G401.6 (cell line): Measurements from ENCODE around the gene CABCOCO1.

Experiments used
- FAIRE-seq: peaks from 2 replicates; lab custom pipeline; 2012; peaks lifted over from hg19 to GRCh38; lab: Jason Lieb, UNC

CABCOCO1 gene, protein sequence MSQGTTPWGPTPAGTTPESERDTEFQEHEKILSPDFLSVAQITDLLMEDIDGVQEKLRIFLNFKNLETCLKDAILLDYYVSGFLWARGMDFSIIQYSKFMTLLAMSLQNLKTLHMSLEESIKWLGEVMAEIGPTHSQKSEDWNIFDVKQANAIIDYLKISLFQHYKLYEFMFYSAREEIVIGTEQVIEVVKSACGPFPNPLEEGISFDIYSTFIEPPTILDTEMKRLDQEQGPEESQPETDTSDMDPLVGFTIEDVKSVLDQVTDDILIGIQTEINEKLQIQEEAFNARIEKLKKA

DNA sequence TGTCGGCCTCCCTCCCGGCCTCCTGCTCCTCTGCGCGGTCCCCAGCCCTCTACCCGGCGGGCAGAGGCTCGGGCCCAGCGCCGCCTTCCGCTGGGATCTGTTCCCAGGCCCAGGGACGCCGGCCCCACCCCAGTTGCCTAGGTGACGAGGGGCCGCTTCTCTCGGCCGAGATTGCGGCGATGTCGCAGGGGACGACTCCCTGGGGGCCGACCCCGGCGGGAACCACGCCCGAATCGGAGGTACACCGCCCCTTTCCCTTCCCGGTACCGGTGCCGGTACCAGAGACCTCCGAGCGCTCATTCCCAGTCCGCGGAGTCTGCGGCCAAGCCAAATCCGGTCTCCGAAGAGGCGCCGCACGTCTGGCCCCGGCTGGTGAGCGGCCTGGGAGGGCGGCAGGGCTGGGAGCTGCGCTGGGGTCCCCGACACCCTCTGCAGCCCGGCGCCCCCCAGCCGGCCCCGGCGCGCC is at the start of gene CABCOCO1:
CABCOCO1 (plus strand) TSS at position 136 of the 466 bp plus-strand sequence; CDS start at position 180, 44 bp downstream.
- no peak for FAIRE-seq

GRCh38 chr10:61613665-61614064 is 49.1 kb upstream of the CABCOCO1 start:
- no peak for FAIRE-seq

GRCh38 chr10:61616611-61617010 is 46.1 kb upstream of the CABCOCO1 start:
- no peak for FAIRE-seq

- no peak for FAIRE-seq
These were observed 45.5 kb upstream of the CABCOCO1 start for GRCh38 chr10:61617180-61617579.

DNA sequence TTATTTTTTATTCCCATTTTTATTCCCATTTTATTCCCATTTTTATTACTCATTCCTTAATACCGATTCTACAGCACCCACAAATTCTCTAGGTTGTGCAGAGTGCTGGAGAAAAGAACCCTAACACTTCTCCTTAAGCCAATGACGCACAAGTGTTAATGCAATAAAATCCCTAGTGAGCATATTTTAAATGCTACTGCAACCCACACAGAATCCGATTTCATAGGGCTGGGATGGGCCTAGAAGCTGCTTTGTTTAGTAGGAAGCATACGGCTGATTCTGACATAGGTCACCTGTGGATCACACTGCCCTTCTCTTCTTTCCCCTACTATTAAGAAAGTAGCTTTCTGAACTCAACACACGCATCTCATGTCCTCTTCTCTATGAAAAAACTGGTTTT is 45.1 kb upstream of the CABCOCO1 start:
- no peak for FAIRE-seq

- FAIRE-seq = no peak
These were observed 44.3 kb upstream of the CABCOCO1 start for GRCh38 chr10:61618388-61618961.

- FAIRE-seq = no peak
These were observed 42.2 kb upstream of the CABCOCO1 start for GRCh38 chr10:61620506-61620905.

DNA sequence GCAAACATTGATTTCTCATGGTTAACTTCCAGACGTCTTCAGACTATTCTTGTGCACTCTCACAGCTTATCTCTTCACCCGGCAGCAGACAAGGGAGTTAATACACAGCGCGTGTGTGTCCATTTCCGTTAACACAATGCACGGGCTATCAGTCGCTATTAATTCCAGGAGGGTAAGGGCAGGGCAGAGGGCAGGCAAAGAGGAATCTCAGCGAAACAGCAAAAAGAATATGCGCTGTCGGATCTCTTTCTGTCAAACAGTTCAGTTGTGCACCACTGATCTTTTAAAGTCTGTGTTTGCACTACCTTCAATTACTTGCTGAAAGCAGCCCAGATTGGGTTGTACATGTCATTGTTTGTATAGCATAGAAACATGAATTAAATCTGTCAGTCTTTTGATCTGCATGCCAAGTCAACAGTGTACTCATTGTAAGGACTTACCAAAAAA is 41.1 kb upstream of the CABCOCO1 start:
- FAIRE-seq = no peak

- no peak for FAIRE-seq
These were observed 39.6 kb upstream of the CABCOCO1 start for GRCh38 chr10:61623161-61623560.

DNA sequence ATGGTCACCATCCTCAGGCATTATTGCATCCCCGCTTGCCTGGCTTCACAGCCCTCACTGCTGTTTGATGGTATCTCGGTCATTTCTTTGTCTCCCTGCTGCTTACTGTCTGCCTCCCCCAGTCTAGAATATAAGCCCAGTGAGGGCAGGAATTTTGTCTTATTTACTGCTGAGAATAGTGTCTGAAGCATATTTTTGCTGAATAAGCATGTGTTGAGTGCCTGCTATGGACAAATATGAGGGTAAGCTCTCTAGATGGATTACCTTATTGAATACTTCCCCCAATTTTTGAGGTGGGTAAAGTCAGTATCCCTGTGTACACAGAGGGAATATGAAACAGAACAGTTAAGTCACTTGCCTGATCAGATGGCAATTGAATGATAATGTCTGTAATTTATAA is 36.5 kb upstream of the CABCOCO1 start:
- no peak for FAIRE-seq

GRCh38 chr10:61627266-61627665 is 35.5 kb upstream of the CABCOCO1 start:
- FAIRE-seq = no peak

- FAIRE-seq = no peak
These were observed 34.4 kb upstream of the CABCOCO1 start for GRCh38 chr10:61628151-61628874.

- FAIRE-seq = no peak
These were observed 33.7 kb upstream of the CABCOCO1 start for GRCh38 chr10:61628875-61629513.

DNA sequence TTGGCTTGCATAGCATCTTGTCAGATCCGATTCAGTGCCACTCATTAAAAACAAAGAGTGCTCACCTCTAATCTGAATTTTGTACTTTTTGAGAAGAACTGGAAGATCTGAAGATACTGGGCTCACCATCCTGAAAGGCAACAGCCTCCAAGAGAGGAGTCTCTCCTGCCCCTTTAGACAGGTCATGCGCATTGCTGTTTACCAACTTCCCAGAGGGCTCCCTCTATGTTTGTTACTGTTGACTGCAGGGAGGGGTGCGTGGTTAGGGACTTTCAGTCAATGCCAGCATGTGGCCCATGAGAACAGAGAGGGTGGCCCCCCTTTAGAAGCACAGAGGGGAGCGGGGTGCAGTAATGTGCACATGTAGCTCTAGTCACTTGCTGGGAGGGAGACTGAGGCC is 33.2 kb upstream of the CABCOCO1 start:
- FAIRE-seq = no peak

DNA sequence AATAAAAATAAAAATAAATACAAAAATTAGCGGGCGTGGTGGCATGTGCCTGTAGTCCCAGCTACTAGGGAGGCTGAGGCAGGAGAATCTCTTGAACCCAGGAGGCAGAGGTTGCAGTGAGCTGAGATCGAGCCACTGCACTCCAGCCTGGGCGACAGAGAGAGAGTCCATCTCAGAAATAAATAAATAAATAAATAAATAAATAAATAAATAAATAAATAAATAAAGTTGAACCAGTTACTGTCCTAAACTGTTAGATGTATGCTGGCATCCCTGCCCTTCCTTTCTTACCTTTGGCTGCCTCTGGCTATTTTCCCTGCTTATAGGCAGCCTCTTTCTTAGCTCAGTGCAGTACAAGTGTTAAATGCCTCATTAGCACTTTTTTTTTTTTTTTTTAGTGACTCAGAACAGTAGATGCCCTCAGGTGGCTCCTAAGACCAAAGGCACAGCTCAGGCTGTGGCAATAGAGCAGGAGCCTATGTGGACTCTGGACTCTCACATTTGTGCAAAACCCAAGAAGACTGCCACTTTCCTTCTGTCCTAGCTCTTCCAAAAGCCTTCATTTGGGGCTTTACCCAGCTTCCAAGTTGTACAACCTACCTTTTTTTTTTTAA is 30.6 kb upstream of the CABCOCO1 start:
- no peak for FAIRE-seq

DNA sequence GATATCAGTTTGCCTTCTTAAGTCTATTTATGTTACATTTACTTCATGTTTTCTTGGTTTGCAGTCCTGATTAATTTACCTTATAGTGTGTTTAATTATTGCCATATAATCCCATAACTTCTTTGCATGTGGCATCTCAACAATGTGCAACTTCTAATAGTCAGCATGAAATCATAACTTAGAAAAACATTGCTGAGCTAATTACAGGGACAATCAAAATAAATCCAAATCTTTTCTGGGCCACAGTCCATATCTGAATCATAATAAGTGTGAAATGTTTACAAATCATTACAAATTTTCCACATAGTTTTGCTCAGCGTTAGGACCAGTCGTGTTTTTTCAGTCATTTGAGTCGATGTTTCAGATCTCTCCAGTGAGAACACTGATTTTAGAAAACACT is 29.1 kb upstream of the CABCOCO1 start:
- no peak for FAIRE-seq

DNA sequence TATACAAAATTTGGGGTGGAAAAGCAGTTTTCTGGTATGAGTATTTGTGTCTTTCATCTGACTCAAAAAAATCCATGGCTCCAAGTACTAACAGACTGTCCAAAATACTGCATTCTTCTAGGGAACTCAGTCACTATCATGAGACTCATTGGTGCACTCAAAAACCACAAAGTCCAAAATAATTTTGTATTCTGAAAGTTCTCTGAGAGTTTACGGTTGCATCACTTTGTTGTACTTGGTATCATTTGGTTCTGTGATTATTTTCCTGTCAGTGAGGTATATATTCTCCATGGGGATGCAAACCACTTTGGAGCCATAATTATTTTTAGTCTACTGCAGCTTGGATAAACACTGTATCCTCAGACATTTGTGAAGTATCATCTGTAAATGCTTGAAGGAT is 28.0 kb upstream of the CABCOCO1 start:
- FAIRE-seq = no peak

GRCh38 chr10:61635471-61635870 is 27.3 kb upstream of the CABCOCO1 start:
- no peak for FAIRE-seq

GRCh38 chr10:61635932-61636331 is 26.8 kb upstream of the CABCOCO1 start:
- FAIRE-seq = no peak

- no peak for FAIRE-seq
These were observed 22.8 kb upstream of the CABCOCO1 start for GRCh38 chr10:61639952-61640351.

DNA sequence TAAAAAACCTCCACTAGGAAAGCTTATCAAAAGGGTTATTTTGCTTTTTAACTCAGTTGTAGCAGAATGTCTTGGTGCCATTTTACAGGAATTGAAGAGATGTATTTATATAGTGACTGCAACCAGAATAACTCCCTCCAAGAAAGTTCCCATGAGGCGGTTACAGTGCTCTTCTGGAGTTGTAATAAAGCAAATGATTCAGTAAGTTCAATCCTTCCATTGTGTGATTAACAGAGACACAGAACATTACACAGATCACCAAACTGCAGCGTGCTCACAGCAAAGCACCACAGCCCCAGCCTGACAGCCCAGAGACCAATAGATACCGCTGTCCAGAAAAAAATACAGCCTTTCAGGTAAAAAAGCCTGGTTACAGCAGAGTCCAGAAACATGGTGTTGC is 21.9 kb upstream of the CABCOCO1 start:
- FAIRE-seq = no peak

DNA sequence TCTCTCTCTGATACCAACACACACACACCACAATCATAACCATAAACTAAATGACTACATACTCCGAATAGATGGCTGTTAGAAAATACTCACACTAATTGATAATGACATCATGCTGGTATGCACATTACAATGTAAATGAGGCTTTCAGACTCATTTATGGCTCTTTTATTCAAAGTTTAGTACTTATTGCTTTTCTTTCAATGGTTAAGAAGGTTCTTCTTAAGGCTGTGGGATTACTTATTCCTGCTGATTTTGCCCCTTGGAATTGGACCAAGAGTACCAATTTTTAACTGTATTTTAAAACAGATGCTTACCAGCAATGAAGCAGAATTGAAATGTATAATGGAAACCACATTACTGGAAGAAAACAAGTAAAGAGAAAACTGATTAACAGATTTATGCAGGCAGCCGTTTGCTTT is 20.6 kb upstream of the CABCOCO1 start:
- FAIRE-seq = no peak
